Measurements from ENCODE around the gene MAPRE2. TPM values are rescaled to one million over a fixed set of nuclear protein-coding genes. Genes with fewer than 3 reads are reported as not detected.

MAPRE2 gene
- total RNA-seq, 1 experiment from 2014 or later: 29.4 TPM

GRCh38 chr18:35161485-35161884, 120.3 kb downstream of the MAPRE2 start:
- H3K23ac ChIP-seq (ENCODE audit: insufficient read length, low read depth, low read length): no peak overlapping the region
- H3K4me1 ChIP-seq (ENCODE audit: insufficient read depth, low read length): no peaks in the 10 kb centered on the region
- no peak overlapping the region for H3K4me2 ChIP-seq (ENCODE audit: insufficient read depth, insufficient read length, low read length)
- Mint-ChIP-seq H3K4me3 (no peak overlapping the region), H3K36me3 (ENCODE audit: insufficient read depth in 1 of 3, low read depth in 3 of 3) (no peaks in the 10 kb centered on the region), H3K27ac (no peak overlapping the region), H3K9me3 (no peaks in the 10 kb centered on the region), H3K27me3 (ENCODE audit: low read depth) (no peaks in the 10 kb centered on the region), H3K4me1 (no peaks in the 10 kb centered on the region)
- H3K9ac ChIP-seq (ENCODE audit: extremely low read depth, insufficient read length, low read length): no peak overlapping the region
- no peaks in the 10 kb centered on the region for H3K9me3 ChIP-seq (ENCODE audit: control insufficient read depth, low read depth, low read length)
- H3K4ac ChIP-seq (ENCODE audit: low read depth, low read length): no peak overlapping the region
- no peaks in the 10 kb centered on the region for H3K79me1 ChIP-seq (ENCODE audit: insufficient read depth, low read depth, low read length, poor library complexity, severe bottlenecking)
- no peak overlapping the region for H3K27ac ChIP-seq (ENCODE audit: insufficient read length, low read depth, low read length)
- no peak for TF ChIP-seq CTCF (conservative IDR thresholded peaks at IDR 0.05)
- DNase-seq: no peak
- no peaks in the 10 kb centered on the region for H3K27me3 ChIP-seq (ENCODE audit: insufficient read depth, low read length)
- H2AK5ac ChIP-seq (ENCODE audit: insufficient read length, low read length): no peak overlapping the region
- H3K23me2 ChIP-seq (ENCODE audit: insufficient read length, low read depth, low read length, poor library complexity, severe bottlenecking): no peaks in the 10 kb centered on the region
- H2BK20ac ChIP-seq (ENCODE audit: low read depth, low read length, poor library complexity, severe bottlenecking): no peak overlapping the region
- H3K56ac ChIP-seq (ENCODE audit: insufficient read length, low read depth, low read length): no peak overlapping the region
- no peak overlapping the region for H3K14ac ChIP-seq (ENCODE audit: insufficient read depth, low read length)
- no peak overlapping the region for H4K91ac ChIP-seq (ENCODE audit: insufficient read length, low read depth, low read length)
- no peak overlapping the region for H3T11ph ChIP-seq (ENCODE audit: low read length)
- H2BK12ac ChIP-seq (ENCODE audit: insufficient read length, low read depth, low read length): no peak overlapping the region
- H4K8ac ChIP-seq (replicated peaks; ENCODE audit: insufficient read length, low read depth, low read length): no peak overlapping the region
- no peak overlapping the region for H2BK5ac ChIP-seq (ENCODE audit: insufficient read length, low read length)
- H2BK120ac ChIP-seq (ENCODE audit: low read depth, low read length, poor library complexity, severe bottlenecking): no peak overlapping the region
- H4K20me1 ChIP-seq (ENCODE audit: control insufficient read depth, insufficient read depth, insufficient read length): no peaks in the 10 kb centered on the region
- H2BK15ac ChIP-seq (ENCODE audit: low read depth, low read length): no peak overlapping the region
- no peak overlapping the region for H3K18ac ChIP-seq (ENCODE audit: insufficient read length, low read depth, low read length)
- no CpG with 5 or more reads among the region's 2 CpGs for WGBS (ENCODE audit: extremely low coverage, insufficient read length, low lambda C conversion rate)
- H2AFZ ChIP-seq (ENCODE audit: low read length): no peak overlapping the region
- H3K79me2 ChIP-seq (ENCODE audit: insufficient read depth, low read length): no peaks in the 10 kb centered on the region
- H4K5ac ChIP-seq (ENCODE audit: insufficient read length, low read depth, low read length): no peak overlapping the region

Data from H9 (cell line).